ENCODE results near the gene RAPGEF2. TPM values are rescaled to one million over a fixed set of nuclear protein-coding genes. Genes with fewer than 3 reads are reported as not detected.

Gene RAPGEF2
- total and polyA plus RNA-seq, 10 of the 15 experiments (the other 5 are each of a cell fraction or from before 2014, with no cell fraction given), result 0.31 to 24.0 (median 2.9) TPM

- intact Hi-C loops (cut with micrococcal nuclease; ENCODE audit: unreplicated experiment), result no loop called here
- Histone ChIP-seq H3K4me2 (ENCODE audit: control insufficient read depth, insufficient read depth) (no peak overlapping the region), H4K20me1 (ENCODE audit: control insufficient read depth, insufficient read depth) (no peaks in the 10 kb centered on the region), H3K9me3 (replicated peaks; ENCODE audit: control insufficient read depth, insufficient read depth, low read length) (no peaks in the 10 kb centered on the region; the same call in 2 of the 3 replicates), H3K4me3 (no peak overlapping the region), H3K4me1 (ENCODE audit: control insufficient read depth, insufficient read depth, low read length) (peaks cover 10% of the 10 kb centered on the region), H2AFZ (ENCODE audit: control insufficient read depth, low read depth, low read length) (no peak overlapping the region), H3K27me3 (replicated peaks in 1 of 2; ENCODE audit: control insufficient read depth in 2 of 2, insufficient read depth in 2 of 2, low read length in 1 of 2) (no peaks in the 10 kb centered on the region), H3K79me2 (ENCODE audit: control insufficient read depth, insufficient read depth, low read length) (no peaks in the 10 kb centered on the region), H3K36me3 (ENCODE audit: control insufficient read depth in 2 of 2, insufficient read depth in 2 of 2, low read length in 1 of 2) (no peaks in the 10 kb centered on the region), H3K9ac (ENCODE audit: control insufficient read depth, insufficient read depth, low read length) (no peak overlapping the region), H3K27ac (ENCODE audit: control insufficient read depth, insufficient read depth) (no peak overlapping the region)
- BruUV-seq (replicated peaks), result no TSS peak
- FAIRE-seq (no peak), DNase-seq (ENCODE audit: low read depth, low spot score) (no peak), ATAC-seq (no peak)
- CTCF ChIA-PET, result no interaction called here
- POLR2A ChIA-PET, result no interaction called here
- TF ChIP-seq RCOR1 (conservative IDR thresholded peaks at IDR 0.05; ENCODE audit: low read depth, low read length) (no peak), ESRRA (IDR thresholded peaks at IDR 0.05; ENCODE audit: low read length) (no peak), EED (IDR thresholded peaks at IDR 0.05; ENCODE audit: low read depth) (no peak), SP1 (IDR thresholded peaks at IDR 0.05; ENCODE audit: low read depth, low read length) (no peak)
- 46% methylated on average over 8 of the region's 8 CpGs for WGBS (ENCODE audit: insufficient coverage, insufficient replicate concordance, low lambda C conversion rate, missing lambda C conversion rate)
- SMC1A ChIA-PET (ENCODE audit: uncharacterized antibody, unreplicated experiment), result no interaction called here
- RAD21 ChIA-PET (ENCODE audit: unreplicated experiment), result no interaction called here
- in situ Hi-C loops (cut with MboI), result no loop called here
Measured at GRCh38 chr4:159369256-159369655, 266.4 kb downstream of the RAPGEF2 start.

GRCh38 chr4:159370286-159370685, 267.4 kb downstream of the RAPGEF2 start:
- Histone ChIP-seq H3K9me3 (replicated peaks; ENCODE audit: control insufficient read depth, insufficient read depth, low read length) (no peaks in the 10 kb centered on the region; the same call in 2 of the 3 replicates), H4K20me1 (ENCODE audit: control insufficient read depth, insufficient read depth) (no peaks in the 10 kb centered on the region), H3K36me3 (ENCODE audit: control insufficient read depth in 2 of 2, insufficient read depth in 2 of 2, low read length in 1 of 2) (no peaks in the 10 kb centered on the region), H3K4me1 (ENCODE audit: control insufficient read depth, insufficient read depth, low read length) (peaks cover 10% of the 10 kb centered on the region), H2AFZ (ENCODE audit: control insufficient read depth, low read depth, low read length) (no peak overlapping the region), H3K4me3 (no peak overlapping the region), H3K79me2 (ENCODE audit: control insufficient read depth, insufficient read depth, low read length) (no peaks in the 10 kb centered on the region), H3K9ac (ENCODE audit: control insufficient read depth, insufficient read depth, low read length) (no peak overlapping the region), H3K4me2 (ENCODE audit: control insufficient read depth, insufficient read depth) (no peak overlapping the region), H3K27me3 (replicated peaks in 1 of 2; ENCODE audit: control insufficient read depth in 2 of 2, insufficient read depth in 2 of 2, low read length in 1 of 2) (no peaks in the 10 kb centered on the region), H3K27ac (ENCODE audit: control insufficient read depth, insufficient read depth) (no peak overlapping the region)
- WGBS (ENCODE audit: insufficient coverage, insufficient replicate concordance, low lambda C conversion rate, missing lambda C conversion rate), result 0% methylated on average over 1 of the region's 1 CpG
- FAIRE-seq (no peak), DNase-seq (ENCODE audit: low read depth, low spot score) (no peak), ATAC-seq (no peak)
- ChIA-PET CTCF (no interaction called here), POLR2A (no interaction called here), SMC1A (ENCODE audit: uncharacterized antibody, unreplicated experiment) (no interaction called here), RAD21 (ENCODE audit: unreplicated experiment) (no interaction called here)
- in situ Hi-C loops (cut with MboI), result no loop called here
- no peak for TF ChIP-seq SMAD5 (IDR thresholded peaks at IDR 0.05; ENCODE audit: low read depth)
- TF ChIP-seq STAT1 (conservative IDR thresholded peaks at IDR 0.05), result no peak
- TF ChIP-seq KLF5 (IDR thresholded peaks at IDR 0.05; ENCODE audit: partially characterized antibody), result no peak
- TF ChIP-seq JUND (IDR thresholded peaks at IDR 0.05; ENCODE audit: low read depth, low read length), result no peak
- no peak for TF ChIP-seq ZNF622 (IDR thresholded peaks at IDR 0.05)
- TF ChIP-seq POU2F2 (IDR thresholded peaks at IDR 0.05; ENCODE audit: borderline replicate concordance, low read depth, low read length), result no peak
- TF ChIP-seq DPF2 (IDR thresholded peaks at IDR 0.05), result no peak
- TF ChIP-seq USF1 (IDR thresholded peaks at IDR 0.05; ENCODE audit: borderline replicate concordance, extremely low read length, insufficient read depth, low read depth, low read length), result no peak
- BruUV-seq (replicated peaks), result no TSS peak
- intact Hi-C loops (cut with micrococcal nuclease; ENCODE audit: unreplicated experiment), result no loop called here
